Raji (cell line): ENCODE results near the gene CHST13.

Experiments used
- POLR2A ChIP-seq: IDR thresholded peaks from 2 replicates; pipeline ENCODE4 v1.6.1; 2011; ENCODE audit warnings: low read depth, low read length, control low read depth; ENCODE audit not compliant: insufficient read depth

The CHST13 gene

GRCh38 chr3:126523745-126524428, at the start of gene CHST13:
Gene CHST13 (plus strand): TSS chr3:126524155. CDS start chr3:126524333, 178 bp downstream.
- TF ChIP-seq POLR2A: no peak

GRCh38 chr3:126474498-126475412, 49.2 kb upstream of the CHST13 start:
- TF ChIP-seq POLR2A: no peak

- TF ChIP-seq POLR2A: peak; percentile 85
These were observed 48.4 kb upstream of the CHST13 start, which contains the start of gene ZXDC for GRCh38 chr3:126475413-126476114. Gene ZXDC (minus strand): TSS chr3:126475891. CDS start chr3:126475865, 26 bp downstream.

- no peak for TF ChIP-seq POLR2A
These were observed 47.5 kb upstream of the CHST13 start for GRCh38 chr3:126476166-126477060.

DNA sequence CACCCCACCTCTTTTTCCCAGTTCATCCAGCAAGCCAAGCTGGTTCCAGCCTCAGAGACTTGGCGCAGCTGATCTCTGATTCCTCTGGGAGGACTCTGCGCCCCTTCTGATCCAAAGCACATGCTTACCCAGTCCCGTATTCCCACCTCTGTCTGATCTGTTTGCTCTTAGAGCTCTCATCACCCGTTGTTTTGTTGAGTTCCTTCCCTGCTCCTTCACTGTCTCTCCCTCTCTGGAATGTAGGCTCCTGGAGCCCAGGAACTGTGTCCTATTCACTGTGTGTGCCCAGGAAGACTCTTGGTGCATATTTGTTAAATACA, 46.9 kb upstream of the CHST13 start:
- no peak for TF ChIP-seq POLR2A

GRCh38 chr3:126478581-126479310, 45.2 kb upstream of the CHST13 start:
- TF ChIP-seq POLR2A: no peak

DNA sequence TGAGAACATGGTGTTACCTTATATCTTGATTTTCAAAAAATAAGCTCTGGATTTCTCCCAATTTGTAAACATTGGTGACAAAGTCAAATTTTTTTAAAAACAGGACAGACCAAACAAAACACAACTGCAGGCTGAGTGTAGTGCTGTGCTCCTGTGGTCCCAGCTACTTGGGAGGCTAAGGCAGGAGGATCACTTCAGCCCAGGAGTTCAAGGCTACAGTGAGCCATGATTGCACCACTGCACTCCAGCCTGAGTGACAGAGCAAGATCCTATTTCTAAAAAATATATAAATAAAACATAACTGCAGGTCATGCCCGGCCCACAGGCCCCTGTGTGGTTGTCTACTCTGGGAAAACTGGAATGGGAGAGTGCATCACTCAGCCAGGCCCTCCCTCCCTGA, 44.3 kb upstream of the CHST13 start:
- TF ChIP-seq POLR2A: no peak

DNA sequence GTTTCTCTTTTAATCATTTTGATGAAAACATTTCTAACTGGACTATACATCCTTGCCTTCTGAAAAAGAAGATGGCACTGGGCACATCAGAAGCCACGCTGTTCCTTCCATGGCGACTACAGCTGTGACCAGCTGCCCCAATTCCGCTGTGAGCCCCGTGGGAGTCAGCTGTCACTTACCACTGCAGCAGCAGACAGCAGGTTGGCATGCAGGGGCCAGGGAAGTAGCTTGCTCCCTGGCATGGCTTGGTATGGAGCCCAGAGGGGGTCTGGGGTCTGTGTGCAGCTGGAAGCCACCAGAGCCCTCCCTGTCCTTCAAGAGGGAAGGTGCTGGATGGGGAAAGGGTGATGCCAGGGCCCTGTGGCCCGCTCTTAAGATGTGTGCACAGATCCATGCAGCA, 43.7 kb upstream of the CHST13 start:
- no peak for TF ChIP-seq POLR2A

- TF ChIP-seq POLR2A: no peak
These were observed 43.1 kb upstream of the CHST13 start for GRCh38 chr3:126480861-126481260.

GRCh38 chr3:126481808-126482502, 42.0 kb upstream of the CHST13 start:
- TF ChIP-seq POLR2A: no peak

GRCh38 chr3:126482503-126483255, 41.3 kb upstream of the CHST13 start:
- no peak for TF ChIP-seq POLR2A

GRCh38 chr3:126483321-126483761, 40.6 kb upstream of the CHST13 start:
- TF ChIP-seq POLR2A: no peak

- TF ChIP-seq POLR2A: no peak
These were observed 39.8 kb upstream of the CHST13 start for GRCh38 chr3:126484148-126484547.
